Choroid plexus epithelial cell (primary cell): ENCODE results near the gene CCT5.

ENCODE experiments used
- DNase-seq: peaks from one replicate; pipeline ENCODE4 v3.0.0-alpha.2; 2010; ENCODE audit warnings: low read depth
- H3K4me3 ChIP-seq: 2 replicates; pipeline ENCODE4 v1.5.1; 2011; ENCODE audit warnings: low read depth, mild to moderate bottlenecking, control low read depth, low read length, moderate library complexity
- CTCF ChIP-seq: conservative IDR thresholded peaks from 2 replicates; pipeline ENCODE4 v1.5.1; 2011; ENCODE audit warnings: low read depth, mild to moderate bottlenecking, control low read depth, inconsistent platforms, low read length, moderate library complexity

Gene CCT5

GRCh38 chr5:10301266-10301665 lies 51.2 kb downstream of the CCT5 start:
- no peak for TF ChIP-seq CTCF
- DNase-seq, result no peak

GRCh38 chr5:10301842-10302610 lies 51.9 kb downstream of the CCT5 start:
- H3K4me3 ChIP-seq, result no peak overlapping the region
- TF ChIP-seq CTCF, result no peak
- DNase-seq, result no peak

More at GRCh38 chr5:10301266-10301665, 51.2 kb downstream of the CCT5 start:
- no peak overlapping the region for H3K4me3 ChIP-seq

- DNase-seq, result no peak
- no peak overlapping the region for H3K4me3 ChIP-seq
- TF ChIP-seq CTCF, result no peak
Measured at GRCh38 chr5:10303201-10303600, 53.1 kb downstream of the CCT5 start.

- no peak overlapping the region for H3K4me3 ChIP-seq
- TF ChIP-seq CTCF, result no peak
- DNase-seq, result no peak
Measured at GRCh38 chr5:10303699-10304170, 53.7 kb downstream of the CCT5 start.

GRCh38 chr5:10304932-10305331 lies 54.9 kb downstream of the CCT5 start:
- DNase-seq, result no peak
- no peak overlapping the region for H3K4me3 ChIP-seq
- no peak for TF ChIP-seq CTCF

- TF ChIP-seq CTCF, result no peak
- H3K4me3 ChIP-seq, result peak overlapping the region; percentile 85
- DNase-seq, result no peak
Measured at GRCh38 chr5:10306114-10306513, 56.0 kb downstream of the CCT5 start.

GRCh38 chr5:10306806-10307205 lies 56.7 kb downstream of the CCT5 start:
- TF ChIP-seq CTCF, result no peak
- peak overlapping the region; percentile 85 for H3K4me3 ChIP-seq
- DNase-seq, result no peak
